ENCODE measurements around the gene MYO1C. TPM values are rescaled to one million over a fixed set of nuclear protein-coding genes. Genes with fewer than 3 reads are reported as not detected.

The MYO1C gene
- total and polyA plus RNA-seq, 9 of the 15 experiments (the other 6 are each of a cell fraction or from before 2014, with no cell fraction given), result 0.46 to 32.5 (median 11.6) TPM

DNA sequence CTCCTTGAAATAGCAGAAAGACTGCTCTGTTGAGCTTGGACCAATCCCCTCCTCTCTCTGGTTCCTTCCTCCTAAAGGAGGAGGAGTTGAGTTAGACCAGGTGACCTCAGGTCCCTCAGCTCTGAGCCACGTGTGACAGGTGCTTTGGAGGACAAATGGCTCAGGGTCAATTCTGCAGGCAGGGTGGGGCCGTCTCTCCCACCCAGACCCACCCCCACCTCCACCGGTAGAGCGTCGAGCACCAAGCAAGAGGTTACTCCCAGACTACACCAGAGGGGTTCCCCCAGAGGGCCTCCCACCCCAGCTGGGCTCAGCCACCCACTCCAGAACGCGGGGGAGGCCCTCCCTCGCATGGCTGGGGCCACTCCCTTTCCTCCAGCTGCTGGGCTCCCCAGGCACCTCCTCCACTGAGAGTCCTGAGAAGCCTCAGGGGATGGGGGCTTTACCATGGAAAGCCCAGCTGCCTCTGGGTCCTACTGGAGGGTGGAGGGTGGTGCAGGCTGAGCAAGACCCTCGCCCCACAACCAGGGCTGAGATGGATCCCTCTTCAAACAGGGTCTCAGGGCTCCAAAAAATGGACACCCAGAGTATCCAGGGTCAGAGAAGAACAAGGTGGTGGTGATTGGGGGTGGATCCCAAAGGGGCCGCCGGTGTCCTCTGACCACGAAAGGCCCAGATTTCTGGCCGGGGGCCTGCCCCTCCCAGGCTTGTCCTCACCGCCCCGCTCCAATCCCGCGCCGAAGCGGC lies 7.6 kb downstream of the MYO1C start:
- CTCF ChIA-PET (ENCODE audit: low intra/inter-chr PET ratio), result no interaction called here
- Histone ChIP-seq H3K27ac (ENCODE audit: extremely low read depth, low read depth, low read length) (peak overlapping the region; percentile 69; the same call in 2 of the 3 replicates), H3K36me3 (ENCODE audit: control insufficient read depth, insufficient read depth, low read length) (peaks cover 18% of the 10 kb centered on the region; the same call in 1 of the 3 replicates), H2AFZ (ENCODE audit: low read depth, low read length) (no peak overlapping the region), H3K9me1 (ENCODE audit: control insufficient read depth, insufficient read depth, low read length) (no peaks in the 10 kb centered on the region), H3K9ac (ENCODE audit: insufficient read depth in 1 of 2, low read depth in 2 of 2, low read length in 2 of 2) (peak overlapping the region; percentile 20 to 81; a peak in 3 of 4 replicates), H3K9me3 (replicated peaks; ENCODE audit: control insufficient read depth, insufficient read depth, low read depth, low read length) (no peaks in the 10 kb centered on the region), H3K4me3 (peak overlapping the region; percentile 52), H3K27me3 (ENCODE audit: control insufficient read depth in 2 of 2, insufficient read depth in 2 of 2, low read length in 2 of 2) (no peaks in the 10 kb centered on the region), H3K79me2 (ENCODE audit: control insufficient read depth, insufficient read depth, low read length) (peaks cover 15% of the 10 kb centered on the region), H3K4me2 (ENCODE audit: insufficient read depth, low read length) (peak overlapping the region; percentile 72), H4K20me1 (replicated peaks; ENCODE audit: control insufficient read depth, insufficient read depth, low read length) (no peaks in the 10 kb centered on the region), H3K4me1 (replicated peaks in 1 of 2; ENCODE audit: control insufficient read depth in 2 of 2, insufficient read depth in 2 of 2, low read length in 2 of 2) (peaks cover 13 to 59% of the 10 kb centered on the region in 2 experiments; a peak in 4 of 5 replicates)
- intact Hi-C loops (cut with micrococcal nuclease) (no loop called here), in situ Hi-C loops (cut with MboI) (no loop called here)
- no TSS peak for BruUV-seq (replicated peaks)
- WGBS (ENCODE audit: insufficient coverage, low coverage, missing lambda C conversion rate), result 0% methylated on average over 9 of the region's 19 CpGs
- DNase-seq (ENCODE audit: extremely low read depth in 1 of 4, low spot score in 3 of 4) (peak; percentile 67 to 75 (median 69)), FAIRE-seq (peak; percentile 48), ATAC-seq (peak; percentile 77)
- POLR2A ChIA-PET, result interaction anchor here (0.7 to 1.4 kb wide), 3 partner anchors 10 to 28 kb away, joined by 3 to 4 read pairs (median 3); no protein-coding TSS in a partner anchor
- TF ChIP-seq, protein P1, sequence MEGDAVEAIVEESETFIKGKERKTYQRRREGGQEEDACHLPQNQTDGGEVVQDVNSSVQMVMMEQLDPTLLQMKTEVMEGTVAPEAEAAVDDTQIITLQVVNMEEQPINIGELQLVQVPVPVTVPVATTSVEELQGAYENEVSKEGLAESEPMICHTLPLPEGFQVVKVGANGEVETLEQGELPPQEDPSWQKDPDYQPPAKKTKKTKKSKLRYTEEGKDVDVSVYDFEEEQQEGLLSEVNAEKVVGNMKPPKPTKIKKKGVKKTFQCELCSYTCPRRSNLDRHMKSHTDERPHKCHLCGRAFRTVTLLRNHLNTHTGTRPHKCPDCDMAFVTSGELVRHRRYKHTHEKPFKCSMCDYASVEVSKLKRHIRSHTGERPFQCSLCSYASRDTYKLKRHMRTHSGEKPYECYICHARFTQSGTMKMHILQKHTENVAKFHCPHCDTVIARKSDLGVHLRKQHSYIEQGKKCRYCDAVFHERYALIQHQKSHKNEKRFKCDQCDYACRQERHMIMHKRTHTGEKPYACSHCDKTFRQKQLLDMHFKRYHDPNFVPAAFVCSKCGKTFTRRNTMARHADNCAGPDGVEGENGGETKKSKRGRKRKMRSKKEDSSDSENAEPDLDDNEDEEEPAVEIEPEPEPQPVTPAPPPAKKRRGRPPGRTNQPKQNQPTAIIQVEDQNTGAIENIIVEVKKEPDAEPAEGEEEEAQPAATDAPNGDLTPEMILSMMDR (IDR thresholded peaks at IDR 0.05 in 2 of 3, conservative IDR thresholded peaks at IDR 0.05 in 1 of 3; ENCODE audit: insufficient read depth in 2 of 3, low read depth in 1 of 3, low read length in 3 of 3), result no peak
- TF ChIP-seq, protein P2, sequence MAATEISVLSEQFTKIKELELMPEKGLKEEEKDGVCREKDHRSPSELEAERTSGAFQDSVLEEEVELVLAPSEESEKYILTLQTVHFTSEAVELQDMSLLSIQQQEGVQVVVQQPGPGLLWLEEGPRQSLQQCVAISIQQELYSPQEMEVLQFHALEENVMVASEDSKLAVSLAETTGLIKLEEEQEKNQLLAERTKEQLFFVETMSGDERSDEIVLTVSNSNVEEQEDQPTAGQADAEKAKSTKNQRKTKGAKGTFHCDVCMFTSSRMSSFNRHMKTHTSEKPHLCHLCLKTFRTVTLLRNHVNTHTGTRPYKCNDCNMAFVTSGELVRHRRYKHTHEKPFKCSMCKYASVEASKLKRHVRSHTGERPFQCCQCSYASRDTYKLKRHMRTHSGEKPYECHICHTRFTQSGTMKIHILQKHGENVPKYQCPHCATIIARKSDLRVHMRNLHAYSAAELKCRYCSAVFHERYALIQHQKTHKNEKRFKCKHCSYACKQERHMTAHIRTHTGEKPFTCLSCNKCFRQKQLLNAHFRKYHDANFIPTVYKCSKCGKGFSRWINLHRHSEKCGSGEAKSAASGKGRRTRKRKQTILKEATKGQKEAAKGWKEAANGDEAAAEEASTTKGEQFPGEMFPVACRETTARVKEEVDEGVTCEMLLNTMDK (IDR thresholded peaks at IDR 0.05; ENCODE audit: borderline replicate concordance, insufficient read depth, low read depth, low read length, poor library complexity, severe bottlenecking), result peak; percentile 8
- peak; percentile 63 for TF ChIP-seq TAF9B (IDR thresholded peaks at IDR 0.05; ENCODE audit: partially characterized antibody)
- TF ChIP-seq, protein P3, sequence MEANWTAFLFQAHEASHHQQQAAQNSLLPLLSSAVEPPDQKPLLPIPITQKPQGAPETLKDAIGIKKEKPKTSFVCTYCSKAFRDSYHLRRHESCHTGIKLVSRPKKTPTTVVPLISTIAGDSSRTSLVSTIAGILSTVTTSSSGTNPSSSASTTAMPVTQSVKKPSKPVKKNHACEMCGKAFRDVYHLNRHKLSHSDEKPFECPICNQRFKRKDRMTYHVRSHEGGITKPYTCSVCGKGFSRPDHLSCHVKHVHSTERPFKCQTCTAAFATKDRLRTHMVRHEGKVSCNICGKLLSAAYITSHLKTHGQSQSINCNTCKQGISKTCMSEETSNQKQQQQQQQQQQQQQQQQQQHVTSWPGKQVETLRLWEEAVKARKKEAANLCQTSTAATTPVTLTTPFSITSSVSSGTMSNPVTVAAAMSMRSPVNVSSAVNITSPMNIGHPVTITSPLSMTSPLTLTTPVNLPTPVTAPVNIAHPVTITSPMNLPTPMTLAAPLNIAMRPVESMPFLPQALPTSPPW (CRISPR knock-in tag; IDR thresholded peaks at IDR 0.05), result peak; percentile 74
- TF ChIP-seq, protein P4, sequence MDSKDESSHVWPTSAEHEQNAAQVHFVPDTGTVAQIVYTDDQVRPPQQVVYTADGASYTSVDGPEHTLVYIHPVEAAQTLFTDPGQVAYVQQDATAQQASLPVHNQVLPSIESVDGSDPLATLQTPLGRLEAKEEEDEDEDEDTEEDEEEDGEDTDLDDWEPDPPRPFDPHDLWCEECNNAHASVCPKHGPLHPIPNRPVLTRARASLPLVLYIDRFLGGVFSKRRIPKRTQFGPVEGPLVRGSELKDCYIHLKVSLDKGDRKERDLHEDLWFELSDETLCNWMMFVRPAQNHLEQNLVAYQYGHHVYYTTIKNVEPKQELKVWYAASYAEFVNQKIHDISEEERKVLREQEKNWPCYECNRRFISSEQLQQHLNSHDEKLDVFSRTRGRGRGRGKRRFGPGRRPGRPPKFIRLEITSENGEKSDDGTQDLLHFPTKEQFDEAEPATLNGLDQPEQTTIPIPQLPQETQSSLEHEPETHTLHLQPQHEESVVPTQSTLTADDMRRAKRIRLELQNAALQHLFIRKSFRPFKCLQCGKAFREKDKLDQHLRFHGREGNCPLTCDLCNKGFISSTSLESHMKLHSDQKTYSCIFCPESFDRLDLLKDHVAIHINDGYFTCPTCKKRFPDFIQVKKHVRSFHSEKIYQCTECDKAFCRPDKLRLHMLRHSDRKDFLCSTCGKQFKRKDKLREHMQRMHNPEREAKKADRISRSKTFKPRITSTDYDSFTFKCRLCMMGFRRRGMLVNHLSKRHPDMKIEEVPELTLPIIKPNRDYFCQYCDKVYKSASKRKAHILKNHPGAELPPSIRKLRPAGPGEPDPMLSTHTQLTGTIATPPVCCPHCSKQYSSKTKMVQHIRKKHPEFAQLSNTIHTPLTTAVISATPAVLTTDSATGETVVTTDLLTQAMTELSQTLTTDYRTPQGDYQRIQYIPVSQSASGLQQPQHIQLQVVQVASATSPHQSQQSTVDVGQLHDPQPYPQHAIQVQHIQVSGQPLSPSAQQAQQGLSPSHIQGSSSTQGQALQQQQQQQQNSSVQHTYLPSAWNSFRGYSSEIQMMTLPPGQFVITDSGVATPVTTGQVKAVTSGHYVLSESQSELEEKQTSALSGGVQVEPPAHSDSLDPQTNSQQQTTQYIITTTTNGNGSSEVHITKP (IDR thresholded peaks at IDR 0.05; ENCODE audit: partially characterized antibody), result peak; percentile 78
- peak in 1 of 2 experiments; percentile 35; a peak in 1 of 4 replicates for TF ChIP-seq HDAC1 (IDR thresholded peaks at IDR 0.05)
- TF ChIP-seq SIN3A (IDR thresholded peaks at IDR 0.05; ENCODE audit: borderline replicate concordance in 2 of 2, control insufficient read depth in 1 of 2, low read depth in 2 of 2, low read length in 2 of 2), result peak; percentile 54 to 85; a peak in 3 of 4 replicates
